Right ventricle myocardium inferior (tissue), 1 donor: ENCODE data around the gene IFNLR1. TPM values are rescaled to one million over a fixed set of nuclear protein-coding genes. Genes with fewer than 3 reads are reported as not detected.
A peak's percentile ranks its signal among the peaks of the same experiment; 100 is the strongest.

ENCODE experiments used
- ATAC-seq: fragments of 200-7000 bp; cut with Tn5 transposase; one replicate; pipeline ENCODE4 v1.9.1; 2020; ENCODE audit warnings: mild to moderate bottlenecking, moderate library complexity
- DNase-seq: peaks from one replicate; pipeline ENCODE4 v3.0.0; 2021; ENCODE audit errors: missing footprints
- intact Hi-C: fragments of 100-400 bp; cut with DNase I; formaldehyde crosslinking; loops from one replicate; pipeline ENCODE4 v1.11.0; 2022
- long read RNA-seq: library from polyadenylated mRNA; unstranded; transcript quantifications from one replicate; pipeline ENCODE4 v2.0.0, GENCODE V29; 2021
- total RNA-seq: library from RNA; stranded (reverse); fragmentation: NEBNext Ultra II Directional; extraction: Animal tissue kit (Norgen Biotek cat#: 25700); gene quantifications from one replicate; pipeline ENCODE4 v1.2.1, GENCODE V29; 2021
- donor health status: DM: no; HTN: yes; CAD: no; lungs with severe emphysema.

IFNLR1 gene
- total RNA-seq: 2.8 TPM
- long read RNA-seq, full-length matches to known transcripts: 4 of 5 reads
- long read RNA-seq, partial matches to known transcripts: 0 of 5 reads
- long read RNA-seq, other reads (novel, unspliced or antisense): 1 of 5 reads

- intact Hi-C loops: no loop called here
- peak; percentile 86 for ATAC-seq
- no peak for DNase-seq
Measured at GRCh38 chr1:24186993-24187790, at the start of gene IFNLR1. Gene IFNLR1 (minus strand): TSS chr1:24187289. CDS start chr1:24187248, 41 bp downstream.

DNA sequence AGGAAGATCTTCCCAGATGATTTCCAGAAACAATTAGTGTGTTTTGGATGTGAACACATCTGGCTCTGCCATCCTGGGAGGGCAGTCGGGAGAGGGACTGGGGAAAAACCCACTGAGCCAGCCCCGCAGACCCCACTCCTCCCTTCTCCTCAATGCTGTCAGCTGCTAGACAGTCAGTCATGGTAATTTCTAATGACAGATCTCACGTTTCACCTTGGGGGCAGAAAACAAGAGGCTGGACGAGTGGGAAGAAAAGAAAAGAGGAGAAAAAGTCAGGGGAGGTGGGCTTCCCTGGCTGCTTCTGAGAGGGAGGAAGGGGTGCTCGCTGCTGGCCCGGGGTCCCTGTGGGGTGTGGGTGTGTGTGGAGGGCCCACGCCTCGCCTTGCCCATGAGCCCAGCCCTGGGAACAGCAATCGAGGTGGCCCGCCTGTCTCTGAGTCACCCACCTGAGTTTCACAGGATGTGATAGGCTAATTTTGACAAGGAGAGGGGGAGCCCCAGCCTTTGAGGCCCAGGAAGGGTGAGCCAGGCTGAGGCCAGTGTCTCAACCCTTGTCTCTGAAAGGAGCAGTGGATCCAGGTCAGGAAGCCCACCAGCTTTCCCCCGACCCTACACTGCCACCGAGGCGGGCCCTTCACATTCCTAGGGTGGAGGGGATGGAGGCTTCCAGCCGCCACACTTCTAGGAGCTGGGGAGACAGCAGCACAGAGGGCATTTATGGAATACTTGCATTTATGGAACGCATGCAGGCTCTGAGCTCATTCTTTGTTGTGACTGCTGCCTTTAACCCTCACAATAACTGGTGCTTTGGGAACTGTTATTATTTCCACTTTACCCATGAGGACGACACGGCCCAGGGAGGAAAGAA lies 49.1 kb upstream of the IFNLR1 start:
- DNase-seq (no peak), ATAC-seq (no peak)
- intact Hi-C loops: no loop called here

DNA sequence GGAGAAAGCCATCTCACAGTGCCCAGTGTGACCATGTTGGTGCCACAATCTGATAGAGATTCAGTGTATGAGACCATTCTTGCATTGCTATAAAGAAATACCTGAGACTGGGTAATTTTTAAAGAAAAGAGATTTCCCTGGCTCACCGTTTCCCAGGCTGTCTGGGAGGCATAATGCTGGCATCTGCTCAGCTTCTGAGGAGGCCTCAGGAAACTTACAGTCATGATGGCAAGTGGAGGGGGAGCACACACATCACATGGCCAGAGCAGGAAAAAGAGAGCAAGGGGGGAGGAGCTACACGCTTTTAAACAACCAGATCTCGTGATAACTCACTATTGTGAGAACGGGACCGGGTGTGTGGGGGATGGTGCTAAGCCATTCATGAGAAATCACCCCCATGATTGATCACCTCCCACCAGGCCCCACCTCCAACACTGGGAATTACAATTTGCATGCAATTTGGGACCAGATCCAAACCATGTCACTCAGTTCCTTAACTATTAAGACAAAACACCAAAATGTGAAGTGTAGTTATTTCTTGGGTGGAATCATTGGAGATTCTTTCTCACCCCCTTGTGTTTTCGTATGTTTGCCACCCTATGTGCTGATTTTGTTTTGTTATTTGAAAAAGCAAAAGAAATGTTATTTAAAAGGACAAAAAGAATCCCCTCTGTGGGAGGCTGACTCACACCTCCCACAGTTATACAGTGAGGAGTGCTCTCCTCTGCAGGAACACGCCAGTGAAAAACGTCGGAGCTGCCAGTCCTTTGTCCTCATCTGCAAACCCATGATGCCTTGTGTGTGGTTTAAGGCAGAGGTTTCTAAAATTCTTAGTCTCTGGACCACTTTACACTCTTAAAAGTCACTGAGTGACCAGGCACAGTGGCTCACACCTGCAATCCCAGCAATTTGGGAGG lies 46.9 kb upstream of the IFNLR1 start:
- intact Hi-C loops: no loop called here
- ATAC-seq (no peak), DNase-seq (no peak)

GRCh38 chr1:24231701-24232100 lies 44.6 kb upstream of the IFNLR1 start:
- ATAC-seq: no peak
- intact Hi-C loops: no loop called here

GRCh38 chr1:24228311-24228710 lies 41.2 kb upstream of the IFNLR1 start:
- intact Hi-C loops: no loop called here
- ATAC-seq: no peak

More at GRCh38 chr1:24231701-24232100, 44.6 kb upstream of the IFNLR1 start:
- DNase-seq: no peak

DNA sequence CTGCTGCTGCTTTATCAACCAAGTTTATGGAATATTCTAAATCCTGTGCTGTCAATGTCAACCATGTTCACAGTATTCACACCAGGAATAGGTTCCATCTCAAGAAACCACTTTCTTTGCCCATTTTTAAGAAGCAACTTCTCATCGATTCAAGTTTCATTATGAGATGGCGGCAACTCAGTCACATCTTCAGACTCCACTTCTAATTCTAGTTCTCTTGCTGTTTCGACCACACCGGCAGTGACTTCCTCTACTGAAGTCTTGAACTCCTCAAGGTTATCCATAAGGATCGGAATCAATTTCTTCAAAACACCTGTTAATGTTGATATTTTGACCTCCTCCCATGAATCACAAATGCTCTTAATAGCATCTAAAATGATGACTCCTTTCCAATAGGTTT lies 39.7 kb upstream of the IFNLR1 start:
- DNase-seq (no peak), ATAC-seq (no peak)
- intact Hi-C loops: no loop called here

More at GRCh38 chr1:24228311-24228710, 41.2 kb upstream of the IFNLR1 start:
- no peak for DNase-seq

DNA sequence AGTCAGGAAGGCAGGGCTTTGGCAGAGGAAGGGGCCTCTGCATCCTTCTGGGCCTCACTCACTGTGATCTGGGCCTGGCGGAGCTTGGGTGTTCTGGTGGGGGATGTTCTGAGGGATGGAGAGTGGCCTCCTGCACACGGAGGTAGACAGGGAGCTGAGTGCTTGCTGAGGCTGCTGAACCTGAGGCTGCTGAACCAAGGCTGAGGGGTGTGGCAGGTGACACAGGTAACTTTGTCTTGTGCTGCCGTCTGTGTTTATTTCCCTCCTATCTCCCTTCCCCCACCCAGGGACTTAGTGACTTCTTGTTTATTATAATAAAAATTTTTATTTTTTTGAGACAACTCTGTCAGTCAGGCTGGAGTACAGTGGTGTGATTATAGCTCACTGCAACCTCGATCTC lies 37.7 kb upstream of the IFNLR1 start:
- DNase-seq (no peak), ATAC-seq (no peak)
- intact Hi-C loops: no loop called here

DNA sequence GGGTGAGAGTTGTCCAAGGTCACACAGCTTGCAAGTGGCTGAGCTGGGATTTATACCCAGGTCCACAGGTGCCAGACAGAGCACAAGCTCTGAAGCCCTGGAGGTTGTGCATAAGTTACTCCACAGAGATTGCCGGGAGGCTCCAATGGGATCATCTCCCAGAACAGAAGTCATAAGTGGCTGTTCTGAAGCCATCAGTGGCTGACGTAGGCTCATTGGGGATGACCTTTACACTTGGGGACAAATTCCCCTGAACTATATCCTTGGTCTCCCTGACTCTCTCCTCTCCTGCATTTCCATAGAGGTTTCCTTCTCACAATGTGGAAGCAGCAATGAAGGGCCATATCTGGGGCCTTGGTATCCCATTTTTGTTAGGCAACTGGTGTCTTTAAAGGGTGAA lies 37.0 kb upstream of the IFNLR1 start:
- DNase-seq (no peak), ATAC-seq (no peak)
- intact Hi-C loops: no loop called here

- ATAC-seq (no peak), DNase-seq (no peak)
- intact Hi-C loops: no loop called here
Measured at GRCh38 chr1:24222793-24223192, 35.7 kb upstream of the IFNLR1 start.

- DNase-seq (no peak), ATAC-seq (no peak)
- intact Hi-C loops: no loop called here
Measured at GRCh38 chr1:24222008-24222605, 35.0 kb upstream of the IFNLR1 start.

DNA sequence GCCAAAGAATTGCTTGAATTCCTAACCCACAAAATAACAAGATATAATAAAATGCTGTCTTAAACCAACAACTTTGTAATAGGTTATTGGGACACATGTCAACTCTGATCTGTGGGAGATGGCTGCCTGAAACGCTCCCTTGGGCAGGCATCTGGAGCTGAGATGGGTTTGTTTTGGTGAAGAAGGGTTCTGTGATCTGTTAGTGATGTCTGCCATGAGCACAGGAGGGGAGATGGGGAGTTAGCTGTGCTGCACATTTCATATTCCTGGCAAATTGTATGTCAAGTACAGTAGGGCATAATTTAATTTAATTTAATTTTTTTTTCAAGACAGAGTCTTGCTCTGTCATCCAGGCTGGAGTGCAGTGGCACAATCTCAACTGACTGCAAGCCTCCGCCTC lies 34.2 kb upstream of the IFNLR1 start:
- no peak for ATAC-seq
- intact Hi-C loops: no loop called here
- DNase-seq: no peak

GRCh38 chr1:24216276-24217074 lies 29.4 kb upstream of the IFNLR1 start:
- no peak for ATAC-seq
- intact Hi-C loops: no loop called here
- DNase-seq: no peak

DNA sequence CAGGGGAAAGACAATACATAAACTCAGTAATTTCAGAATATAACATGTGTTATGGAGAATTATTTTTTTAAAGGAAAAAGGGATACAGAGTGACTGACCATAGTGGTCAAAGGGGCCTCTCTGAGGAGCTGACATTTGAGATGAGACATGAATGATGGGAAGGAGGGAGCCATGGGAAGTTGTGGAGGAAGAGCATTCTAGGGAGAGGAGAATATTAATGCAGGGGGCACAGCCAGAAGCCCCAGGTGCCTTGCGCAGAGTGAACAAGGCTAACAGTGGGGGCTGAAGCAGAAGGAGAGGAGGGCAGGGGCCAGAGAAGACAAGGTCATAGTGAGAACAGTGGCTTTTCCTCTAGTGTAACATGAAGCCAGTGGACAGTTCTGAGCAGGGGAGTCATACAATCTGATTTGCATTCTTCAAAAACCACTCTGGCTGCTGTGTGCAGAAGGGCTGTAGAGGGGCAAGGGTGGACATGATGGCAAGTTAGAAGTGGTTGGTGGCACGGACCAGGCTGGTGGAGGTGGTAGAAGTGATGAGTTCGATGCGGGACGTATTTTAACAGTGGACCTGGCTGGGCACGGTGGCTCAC lies 28.2 kb upstream of the IFNLR1 start:
- ATAC-seq (no peak), DNase-seq (no peak)
- intact Hi-C loops: no loop called here

DNA sequence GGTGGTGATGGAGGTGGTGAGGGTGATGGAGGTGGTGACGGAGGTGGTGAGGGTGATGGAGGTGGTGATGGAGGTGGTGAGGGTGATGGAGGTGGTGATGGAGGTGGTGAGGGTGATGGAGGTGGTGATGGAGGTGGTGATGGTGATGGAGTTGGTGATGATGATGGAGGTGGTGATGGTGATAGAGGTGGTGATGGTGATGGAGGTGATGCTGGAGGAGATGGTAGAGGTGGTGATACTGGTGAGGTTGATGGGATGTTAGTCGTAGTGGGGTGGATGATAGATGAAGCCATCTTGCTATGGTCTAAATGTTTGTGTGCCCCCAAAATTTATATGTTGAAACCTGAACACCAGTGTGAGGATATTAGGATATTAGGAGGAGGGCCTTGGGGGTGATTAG lies 25.3 kb upstream of the IFNLR1 start:
- ATAC-seq (no peak), DNase-seq (no peak)
- intact Hi-C loops: no loop called here

DNA sequence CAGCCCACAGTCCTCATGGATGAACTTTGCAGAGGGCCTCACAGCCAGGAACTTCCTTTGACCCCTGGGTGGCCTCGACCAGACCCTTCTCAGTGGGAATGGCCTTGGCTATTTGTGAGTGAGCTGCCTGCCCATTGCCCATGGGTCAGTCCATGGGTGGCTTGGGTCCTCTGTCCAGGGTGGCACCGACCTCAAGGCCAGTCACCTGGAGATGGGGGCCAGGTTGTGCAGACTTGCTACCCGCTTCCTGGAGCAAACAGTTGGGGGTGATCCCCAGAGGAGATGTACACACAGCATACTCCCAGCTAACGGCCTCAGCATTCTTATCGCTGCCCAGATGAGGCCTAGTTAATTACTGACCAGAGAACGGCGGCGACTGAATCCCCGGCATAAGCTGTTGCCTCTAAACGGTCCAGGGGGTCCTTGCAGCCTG lies 23.1 kb upstream of the IFNLR1 start:
- ATAC-seq: no peak
- intact Hi-C loops: no loop called here
- DNase-seq: no peak

- DNase-seq: no peak
- intact Hi-C loops: loop anchor here (10.0 kb wide), 1 partner anchor 106 kb away; the partner anchor contains the start of gene GRHL3
Measured at GRCh38 chr1:24209097-24209496, 22.0 kb upstream of the IFNLR1 start.

DNA sequence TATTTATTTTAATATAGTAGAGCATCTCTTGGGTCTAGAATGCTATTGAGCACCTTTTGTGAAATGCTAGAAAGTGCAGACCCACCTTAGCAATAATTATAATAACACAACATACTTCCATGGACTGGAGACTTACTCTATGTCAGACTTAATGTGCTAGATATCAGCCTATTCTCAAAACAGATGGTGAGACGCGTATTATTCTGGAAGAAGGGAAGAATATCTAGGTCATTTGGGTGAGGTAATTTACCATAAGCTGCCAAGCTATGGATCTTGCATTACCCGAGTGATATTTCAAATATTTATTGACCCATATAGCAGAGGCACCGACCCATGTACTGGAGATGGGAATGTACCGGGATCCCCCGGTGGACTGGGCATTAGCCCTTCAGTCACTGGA lies 20.6 kb upstream of the IFNLR1 start:
- intact Hi-C loops: loop anchor here (10.0 kb wide), 1 partner anchor 107 kb away; the partner anchor contains the start of gene GRHL3

More at GRCh38 chr1:24209097-24209496, 22.0 kb upstream of the IFNLR1 start:
- peak; percentile 60 for ATAC-seq

More for the DNA sequence above, 20.6 kb upstream of the IFNLR1 start:
- ATAC-seq (no peak), DNase-seq (no peak)
